LNCAP (cell line): Measurements from ENCODE around the gene POLR3K.

ENCODE experiments used
- TF ChIP-seq, protein P1 (sequence below): fragments of 450-650 bp; IDR thresholded peaks from 2 replicates; pipeline ENCODE4 v1.5.1; 2017; ENCODE audit warnings: mild to moderate bottlenecking

POLR3K gene

DNA sequence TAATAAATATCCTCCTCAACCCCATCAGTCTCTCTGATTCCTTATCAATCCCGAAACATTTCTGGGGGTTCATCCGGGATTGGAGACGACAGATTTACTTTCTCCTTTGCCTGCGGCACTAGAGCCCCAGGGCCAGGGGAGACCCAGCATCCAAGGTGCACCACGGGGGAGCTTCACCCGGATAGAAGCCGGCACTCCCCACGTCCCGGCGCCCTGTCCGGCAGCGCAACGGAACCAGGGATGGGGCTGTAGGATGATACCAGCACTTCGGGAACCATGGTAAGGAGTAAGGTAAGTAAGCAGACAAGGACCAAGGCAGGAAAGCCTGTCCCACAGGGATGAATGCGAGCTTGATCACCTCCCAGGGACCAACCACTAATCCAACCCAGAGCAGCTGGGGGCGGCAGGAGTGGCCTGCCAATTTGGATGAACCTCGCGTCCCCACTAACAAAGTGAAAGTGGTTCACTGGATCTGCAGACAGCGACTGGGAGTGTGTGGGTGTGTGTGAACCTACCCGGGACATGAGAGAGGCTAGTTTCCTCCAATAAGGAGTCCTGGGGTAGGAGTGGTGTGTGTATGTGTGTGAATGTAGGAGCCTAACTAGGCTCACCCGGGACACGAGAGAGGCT is 11.9 kb downstream of the POLR3K start:
- TF ChIP-seq, protein P1, sequence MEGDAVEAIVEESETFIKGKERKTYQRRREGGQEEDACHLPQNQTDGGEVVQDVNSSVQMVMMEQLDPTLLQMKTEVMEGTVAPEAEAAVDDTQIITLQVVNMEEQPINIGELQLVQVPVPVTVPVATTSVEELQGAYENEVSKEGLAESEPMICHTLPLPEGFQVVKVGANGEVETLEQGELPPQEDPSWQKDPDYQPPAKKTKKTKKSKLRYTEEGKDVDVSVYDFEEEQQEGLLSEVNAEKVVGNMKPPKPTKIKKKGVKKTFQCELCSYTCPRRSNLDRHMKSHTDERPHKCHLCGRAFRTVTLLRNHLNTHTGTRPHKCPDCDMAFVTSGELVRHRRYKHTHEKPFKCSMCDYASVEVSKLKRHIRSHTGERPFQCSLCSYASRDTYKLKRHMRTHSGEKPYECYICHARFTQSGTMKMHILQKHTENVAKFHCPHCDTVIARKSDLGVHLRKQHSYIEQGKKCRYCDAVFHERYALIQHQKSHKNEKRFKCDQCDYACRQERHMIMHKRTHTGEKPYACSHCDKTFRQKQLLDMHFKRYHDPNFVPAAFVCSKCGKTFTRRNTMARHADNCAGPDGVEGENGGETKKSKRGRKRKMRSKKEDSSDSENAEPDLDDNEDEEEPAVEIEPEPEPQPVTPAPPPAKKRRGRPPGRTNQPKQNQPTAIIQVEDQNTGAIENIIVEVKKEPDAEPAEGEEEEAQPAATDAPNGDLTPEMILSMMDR: no peak

GRCh38 chr16:38941-39892 is 14.2 kb downstream of the POLR3K start:
- TF ChIP-seq, protein P1: no peak

DNA sequence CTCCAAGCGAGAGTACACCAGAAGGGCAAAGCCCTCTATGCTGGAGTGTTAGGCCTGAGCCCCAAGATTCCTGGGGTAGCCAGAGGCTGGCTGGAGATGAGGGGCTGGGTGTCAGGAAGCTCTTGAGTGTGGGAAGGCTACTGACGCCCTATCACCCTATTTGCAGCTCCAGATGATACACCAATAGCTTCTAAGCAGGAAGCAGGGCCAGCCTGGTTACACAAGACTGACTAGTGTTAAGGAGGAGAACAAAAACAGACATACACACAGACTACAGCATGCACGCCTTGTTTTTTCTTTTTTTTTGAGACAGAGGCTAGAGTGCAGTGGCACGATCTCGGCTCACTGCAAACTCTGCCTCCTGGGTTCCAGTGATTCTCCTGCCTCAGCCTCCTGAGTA is 15.9 kb downstream of the POLR3K start:
- TF ChIP-seq, protein P1: no peak

DNA sequence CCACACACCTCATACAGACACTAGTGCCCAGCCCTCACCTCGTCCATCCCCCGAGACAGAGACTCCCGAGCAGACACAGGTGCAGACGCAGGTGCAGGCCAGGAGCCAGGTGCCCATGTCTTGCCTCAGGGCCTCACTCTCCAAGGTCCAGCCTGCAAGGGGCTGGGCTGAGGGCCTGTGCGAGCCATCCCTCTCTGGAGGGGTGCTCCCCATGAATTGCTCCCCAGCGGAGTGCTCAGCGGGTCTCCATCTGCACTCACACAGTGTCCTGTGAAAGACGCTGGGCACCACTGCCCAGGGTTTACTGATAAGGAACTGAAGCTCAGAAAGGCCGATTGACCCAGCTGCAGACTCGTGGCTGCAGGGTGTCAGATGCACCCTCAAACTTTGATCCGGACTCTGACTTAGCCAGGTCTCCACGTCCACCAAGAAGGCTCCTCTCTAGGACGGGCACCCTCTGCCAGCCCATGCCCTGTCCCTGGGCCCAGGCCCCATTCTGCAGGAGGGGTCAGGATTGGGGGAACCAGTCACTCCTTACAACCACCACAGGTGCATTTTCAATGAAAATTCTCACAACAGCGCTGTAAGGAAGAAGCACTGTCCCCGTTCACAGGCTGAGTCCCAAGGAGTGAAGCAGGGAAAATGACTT is 16.9 kb downstream of the POLR3K start:
- TF ChIP-seq, protein P1: no peak

- TF ChIP-seq, protein P1: no peak
Measured at GRCh38 chr16:35678-36305, 17.6 kb downstream of the POLR3K start.

DNA sequence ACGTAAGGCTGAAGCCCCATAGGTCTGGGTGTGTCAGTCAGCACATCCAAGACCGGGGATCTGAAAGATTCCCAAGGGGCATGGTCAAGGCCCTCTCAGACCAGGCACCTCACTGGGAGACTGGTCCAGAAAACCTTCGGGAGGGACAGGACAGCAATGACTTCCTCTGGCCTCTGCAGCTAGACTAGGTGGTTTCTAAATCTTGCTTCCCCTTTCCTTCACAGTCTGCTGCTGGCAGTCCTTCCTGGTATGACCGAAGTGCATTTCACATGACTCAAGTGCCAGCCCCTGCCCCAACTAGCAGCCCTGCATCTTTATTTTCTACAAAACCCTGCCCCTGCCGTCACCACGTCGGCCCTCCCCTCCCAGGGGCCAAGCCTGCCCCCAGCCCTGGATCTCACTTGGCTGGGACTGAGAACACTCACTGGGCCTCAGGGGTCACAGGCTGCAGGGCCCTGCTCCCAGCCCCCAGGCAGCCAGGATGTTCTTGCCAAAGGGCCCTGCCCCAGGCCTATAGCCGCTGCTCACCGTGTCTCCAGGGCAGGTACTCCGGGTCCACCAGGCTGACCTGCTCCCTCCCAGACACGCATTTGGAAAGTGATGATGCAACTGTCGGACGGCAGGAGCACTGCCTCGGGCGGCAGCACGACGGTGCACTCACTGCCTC is 18.3 kb downstream of the POLR3K start:
- TF ChIP-seq, protein P1: no peak

DNA sequence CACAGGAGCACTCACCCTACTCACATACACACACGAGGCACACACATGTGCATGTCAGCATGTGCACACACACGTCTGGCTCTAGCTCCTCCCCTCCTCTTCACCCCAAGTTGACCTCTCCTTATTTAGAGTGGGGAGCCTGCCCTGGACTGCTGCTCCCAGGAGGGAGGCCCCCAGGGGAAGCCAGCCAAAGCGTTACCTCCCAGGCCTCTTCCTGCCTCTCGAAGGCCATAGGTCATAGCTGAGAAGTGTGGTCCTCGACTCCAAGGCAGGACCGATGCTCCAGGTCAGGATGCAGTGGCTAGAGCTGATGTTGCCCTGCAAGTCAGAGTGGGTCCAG is 18.8 kb downstream of the POLR3K start:
- TF ChIP-seq, protein P1: no peak
